ENCODE results near the gene SERPINA4. TPM values are rescaled to one million over a fixed set of nuclear protein-coding genes. Genes with fewer than 3 reads are reported as not detected.

Gene SERPINA4
- total RNA-seq, 1 donor from 2014 or later = not detected

DNA sequence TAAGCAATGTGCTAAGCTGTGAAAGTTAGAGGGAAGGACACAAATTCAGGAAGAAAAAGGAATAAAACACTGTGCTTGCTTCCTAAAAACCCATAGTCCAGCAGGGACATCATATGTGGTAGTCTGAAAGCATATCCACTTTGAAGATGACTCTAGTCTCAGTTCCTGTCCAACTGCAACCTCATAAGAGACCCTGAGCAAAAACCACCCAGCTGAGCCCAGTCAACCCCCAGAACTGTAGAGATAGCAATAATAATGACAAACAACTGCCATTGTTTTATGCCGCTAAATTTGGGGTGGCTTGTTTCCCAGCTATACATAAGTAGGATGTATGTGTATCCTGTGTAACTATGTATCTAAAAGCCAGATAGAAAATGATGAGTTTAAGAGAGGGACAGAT is 3.9 kb upstream of the SERPINA4 start:
- TF ChIP-seq, protein P1, sequence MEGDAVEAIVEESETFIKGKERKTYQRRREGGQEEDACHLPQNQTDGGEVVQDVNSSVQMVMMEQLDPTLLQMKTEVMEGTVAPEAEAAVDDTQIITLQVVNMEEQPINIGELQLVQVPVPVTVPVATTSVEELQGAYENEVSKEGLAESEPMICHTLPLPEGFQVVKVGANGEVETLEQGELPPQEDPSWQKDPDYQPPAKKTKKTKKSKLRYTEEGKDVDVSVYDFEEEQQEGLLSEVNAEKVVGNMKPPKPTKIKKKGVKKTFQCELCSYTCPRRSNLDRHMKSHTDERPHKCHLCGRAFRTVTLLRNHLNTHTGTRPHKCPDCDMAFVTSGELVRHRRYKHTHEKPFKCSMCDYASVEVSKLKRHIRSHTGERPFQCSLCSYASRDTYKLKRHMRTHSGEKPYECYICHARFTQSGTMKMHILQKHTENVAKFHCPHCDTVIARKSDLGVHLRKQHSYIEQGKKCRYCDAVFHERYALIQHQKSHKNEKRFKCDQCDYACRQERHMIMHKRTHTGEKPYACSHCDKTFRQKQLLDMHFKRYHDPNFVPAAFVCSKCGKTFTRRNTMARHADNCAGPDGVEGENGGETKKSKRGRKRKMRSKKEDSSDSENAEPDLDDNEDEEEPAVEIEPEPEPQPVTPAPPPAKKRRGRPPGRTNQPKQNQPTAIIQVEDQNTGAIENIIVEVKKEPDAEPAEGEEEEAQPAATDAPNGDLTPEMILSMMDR (IDR thresholded peaks at IDR 0.05; ENCODE audit: insufficient read depth, low read depth, low read length) = no peak
- no peak for TF ChIP-seq EZH2 (IDR thresholded peaks at IDR 0.05; ENCODE audit: insufficient read depth, low read length)
- Histone ChIP-seq H3K9ac (ENCODE audit: low read length) (no peak overlapping the region), H2AFZ (ENCODE audit: low read depth, low read length) (no peak overlapping the region), H3K9me3 (ENCODE audit: insufficient read depth, low read depth, low read length) (no peaks in the 10 kb centered on the region), H4K20me1 (ENCODE audit: insufficient read depth, low read length) (no peaks in the 10 kb centered on the region), H3K4me2 (ENCODE audit: low read length) (no peak overlapping the region), H3K79me2 (ENCODE audit: insufficient read depth, low read length) (no peaks in the 10 kb centered on the region), H3K27me3 (ENCODE audit: insufficient read depth, low read length) (no peaks in the 10 kb centered on the region), H3K27ac (ENCODE audit: low read depth, low read length) (no peak overlapping the region), H3K36me3 (ENCODE audit: insufficient read depth, low read length) (no peaks in the 10 kb centered on the region), H3K4me1 (ENCODE audit: insufficient read depth, low read length) (no peaks in the 10 kb centered on the region), H3K4me3 (ENCODE audit: insufficient read depth, low read depth, low read length) (no peak overlapping the region)
- Mint-ChIP-seq H3K27ac (ENCODE audit: unreplicated experiment) (no peak overlapping the region), H3K4me1 (ENCODE audit: low read depth, unreplicated experiment) (no peaks in the 10 kb centered on the region), H3K9me3 (ENCODE audit: unreplicated experiment) (peaks cover 6% of the 10 kb centered on the region), H3K4me3 (ENCODE audit: unreplicated experiment) (no peak overlapping the region), H3K27me3 (ENCODE audit: low read depth, unreplicated experiment) (peaks cover 4% of the 10 kb centered on the region), H3K36me3 (ENCODE audit: low read depth, unreplicated experiment) (no peaks in the 10 kb centered on the region)
- no peak for FAIRE-seq
- no peak for DNase-seq (ENCODE audit: low read depth)

DNA sequence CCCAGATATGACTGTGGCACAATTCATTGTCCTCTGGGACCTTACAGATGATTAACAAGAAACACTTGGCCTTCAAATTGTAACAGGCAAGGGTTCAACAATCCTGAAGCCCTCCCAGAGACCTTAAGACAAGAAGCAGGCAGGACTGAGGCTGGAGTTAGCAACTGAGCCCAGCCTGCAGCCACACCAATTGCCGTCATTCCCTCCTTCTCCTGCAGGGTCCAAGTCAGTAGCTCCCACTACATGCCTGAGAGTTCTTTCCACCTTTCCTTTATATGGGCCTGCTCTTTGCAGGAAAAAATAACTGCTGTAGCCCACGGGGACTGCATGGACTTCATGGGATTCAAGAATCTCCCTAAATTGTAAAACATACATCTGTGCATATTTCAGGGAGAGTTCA is 2.4 kb upstream of the SERPINA4 start:
- no peak for FAIRE-seq
- no peaks in the 10 kb centered on the region for H3K9me3 ChIP-seq (ENCODE audit: insufficient read depth, low read depth, low read length)
- no peak overlapping the region for H3K27ac ChIP-seq (ENCODE audit: low read depth, low read length)
- no peak for TF ChIP-seq EZH2 (IDR thresholded peaks at IDR 0.05; ENCODE audit: insufficient read depth, low read length)
- TF ChIP-seq, protein P1 (IDR thresholded peaks at IDR 0.05; ENCODE audit: insufficient read depth, low read depth, low read length) = no peak
- no peak overlapping the region for H3K9ac ChIP-seq (ENCODE audit: low read length)
- no peak overlapping the region for H3K4me3 ChIP-seq (ENCODE audit: insufficient read depth, low read depth, low read length)
- DNase-seq (ENCODE audit: low read depth) = no peak
- Mint-ChIP-seq H3K27ac (ENCODE audit: unreplicated experiment) (no peak overlapping the region), H3K27me3 (ENCODE audit: low read depth, unreplicated experiment) (peaks cover 7% of the 10 kb centered on the region), H3K4me1 (ENCODE audit: low read depth, unreplicated experiment) (no peaks in the 10 kb centered on the region), H3K4me3 (ENCODE audit: unreplicated experiment) (no peak overlapping the region), H3K36me3 (ENCODE audit: low read depth, unreplicated experiment) (no peaks in the 10 kb centered on the region), H3K9me3 (ENCODE audit: unreplicated experiment) (peaks cover 4% of the 10 kb centered on the region)
- H3K36me3 ChIP-seq (ENCODE audit: insufficient read depth, low read length) = no peaks in the 10 kb centered on the region
- H3K4me2 ChIP-seq (ENCODE audit: low read length) = no peak overlapping the region
- no peaks in the 10 kb centered on the region for H4K20me1 ChIP-seq (ENCODE audit: insufficient read depth, low read length)
- H3K4me1 ChIP-seq (ENCODE audit: insufficient read depth, low read length) = no peaks in the 10 kb centered on the region
- H3K27me3 ChIP-seq (ENCODE audit: insufficient read depth, low read length) = no peaks in the 10 kb centered on the region
- H2AFZ ChIP-seq (ENCODE audit: low read depth, low read length) = no peak overlapping the region
- H3K79me2 ChIP-seq (ENCODE audit: insufficient read depth, low read length) = no peaks in the 10 kb centered on the region

DNA sequence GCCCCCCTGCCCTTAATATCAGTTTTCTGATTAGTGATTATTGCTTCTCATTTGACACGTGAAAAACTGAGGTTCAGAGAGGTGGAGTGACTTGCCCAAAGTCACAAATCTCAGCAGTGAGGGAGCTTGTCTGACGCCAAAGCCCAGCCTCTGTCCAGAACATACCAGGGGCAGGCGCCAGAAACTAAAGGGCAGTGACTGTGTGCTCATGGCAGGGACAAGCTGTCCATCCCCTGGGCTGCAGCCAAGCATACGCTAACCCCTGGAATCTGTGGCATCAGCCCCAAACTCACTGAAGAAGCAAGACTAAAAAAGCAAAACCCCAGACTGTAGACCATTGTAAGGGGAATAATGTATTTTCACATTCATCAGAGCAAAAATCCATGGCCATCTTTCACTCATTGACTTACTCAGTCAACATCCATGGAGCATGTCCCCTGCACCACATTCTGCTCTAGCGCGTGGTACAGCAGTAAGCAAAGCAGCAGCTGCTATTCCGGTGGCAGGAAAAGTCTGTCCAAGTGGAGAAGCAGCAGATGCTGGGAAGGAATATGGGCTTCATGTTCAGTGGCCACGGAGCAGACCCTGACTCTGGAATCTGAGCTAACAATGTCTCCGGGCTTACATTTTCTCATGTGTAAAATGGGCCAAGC is 1.5 kb upstream of the SERPINA4 start:
- peaks cover 4% of the 10 kb centered on the region for H3K9me3 Mint-ChIP-seq (ENCODE audit: unreplicated experiment)
- Histone ChIP-seq H3K4me3 (ENCODE audit: insufficient read depth, low read depth, low read length) (no peak overlapping the region), H3K9me3 (ENCODE audit: insufficient read depth, low read depth, low read length) (no peaks in the 10 kb centered on the region), H3K27me3 (ENCODE audit: insufficient read depth, low read length) (no peaks in the 10 kb centered on the region), H3K4me1 (ENCODE audit: insufficient read depth, low read length) (no peaks in the 10 kb centered on the region), H3K4me2 (ENCODE audit: low read length) (no peak overlapping the region), H4K20me1 (ENCODE audit: insufficient read depth, low read length) (no peaks in the 10 kb centered on the region), H3K27ac (ENCODE audit: low read depth, low read length) (no peak overlapping the region), H3K9ac (ENCODE audit: low read length) (no peak overlapping the region), H2AFZ (ENCODE audit: low read depth, low read length) (no peak overlapping the region), H3K36me3 (ENCODE audit: insufficient read depth, low read length) (no peaks in the 10 kb centered on the region), H3K79me2 (ENCODE audit: insufficient read depth, low read length) (no peaks in the 10 kb centered on the region)
- DNase-seq (ENCODE audit: low read depth) (no peak), FAIRE-seq (no peak)
- H3K27ac Mint-ChIP-seq (ENCODE audit: unreplicated experiment) = no peak overlapping the region
- TF ChIP-seq, protein P1 (IDR thresholded peaks at IDR 0.05; ENCODE audit: insufficient read depth, low read depth, low read length) = no peak
- no peak for TF ChIP-seq EZH2 (IDR thresholded peaks at IDR 0.05; ENCODE audit: insufficient read depth, low read length)
- no peak overlapping the region for H3K4me3 Mint-ChIP-seq (ENCODE audit: unreplicated experiment)
- H3K27me3 Mint-ChIP-seq (ENCODE audit: low read depth, unreplicated experiment) = peaks cover 10% of the 10 kb centered on the region
- H3K36me3 Mint-ChIP-seq (ENCODE audit: low read depth, unreplicated experiment) = no peaks in the 10 kb centered on the region
- H3K4me1 Mint-ChIP-seq (ENCODE audit: low read depth, unreplicated experiment) = no peaks in the 10 kb centered on the region

All from astrocyte (in vitro differentiated cells and primary cell).